Caki2 (cell line): ENCODE data around the gene SUGCT. TPM values are rescaled to one million over a fixed set of nuclear protein-coding genes. Genes with fewer than 3 reads are reported as not detected.
A peak's percentile ranks its signal among the peaks of the same experiment; 100 is the strongest.
"Not testable (repeated sequence)": the region's sequence is repeated elsewhere in the genome, so short reads cannot be mapped to it uniquely, and the experiment has no call there.

Experiments used
- DNase-seq: peaks from one replicate; pipeline ENCODE4 v3.0.0-alpha.2; 2015; ENCODE audit warnings: low read depth
- in situ Hi-C: cut with HindIII; loops from 2 replicates; pipeline ENCODE4 v1.10.0; 2016; ENCODE audit warnings: low sequenced_read_pairs, low pct_unique_long_range_greater_than_20kb, mixed read lengths
- total RNA-seq: library from RNA; depleted of rRNA; stranded (reverse); fragments of >200 nt; shearing (Covaris generic); gene quantifications from 2 replicates; pipeline ENCODE4 v1.2.3, GENCODE V29; 2014; ENCODE audit warnings: low replicate concordance

SUGCT gene
- total RNA-seq, 1 experiment from 2014 or later, result 9.7 TPM

DNA sequence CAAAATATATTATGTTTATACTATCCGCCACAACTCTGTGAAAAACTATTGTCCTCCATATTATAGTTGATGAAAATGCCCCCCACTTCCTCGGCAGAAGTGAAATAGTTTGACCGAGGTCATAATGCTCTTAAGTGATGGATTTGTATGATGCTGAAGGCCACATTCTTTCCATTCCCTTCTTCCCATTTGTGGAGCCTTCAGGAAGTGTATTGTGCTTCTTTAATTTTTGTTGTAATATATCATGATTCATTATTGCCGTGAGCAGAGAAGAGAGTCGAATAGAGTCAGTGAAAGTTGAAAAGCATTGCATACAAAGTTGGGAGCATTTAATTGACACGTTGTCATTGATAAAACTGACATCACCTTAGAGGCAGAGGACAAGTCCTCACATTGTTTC lies 460.3 kb downstream of the SUGCT start:
- in situ Hi-C loops, result no loop called here
- DNase-seq, result no peak

DNA sequence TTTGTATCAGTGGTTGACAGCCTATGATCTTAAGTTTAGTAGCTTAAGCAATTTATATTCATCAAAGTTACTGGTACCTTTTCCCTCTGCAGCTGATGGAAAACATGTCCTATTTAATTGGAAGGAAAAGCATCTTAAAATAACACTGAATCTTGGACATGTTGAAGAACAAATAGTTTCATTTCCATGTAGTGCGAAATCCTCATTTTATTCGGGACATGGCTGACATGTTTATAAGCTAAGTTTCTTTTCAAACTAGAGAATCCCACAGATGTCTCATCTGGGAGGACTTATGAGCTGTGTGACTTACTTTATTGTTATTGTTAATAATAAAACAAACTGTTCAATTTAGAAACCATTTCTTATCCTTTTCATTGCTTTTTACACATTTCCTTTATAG lies 461.0 kb downstream of the SUGCT start:
- no peak for DNase-seq
- in situ Hi-C loops, result no loop called here

DNA sequence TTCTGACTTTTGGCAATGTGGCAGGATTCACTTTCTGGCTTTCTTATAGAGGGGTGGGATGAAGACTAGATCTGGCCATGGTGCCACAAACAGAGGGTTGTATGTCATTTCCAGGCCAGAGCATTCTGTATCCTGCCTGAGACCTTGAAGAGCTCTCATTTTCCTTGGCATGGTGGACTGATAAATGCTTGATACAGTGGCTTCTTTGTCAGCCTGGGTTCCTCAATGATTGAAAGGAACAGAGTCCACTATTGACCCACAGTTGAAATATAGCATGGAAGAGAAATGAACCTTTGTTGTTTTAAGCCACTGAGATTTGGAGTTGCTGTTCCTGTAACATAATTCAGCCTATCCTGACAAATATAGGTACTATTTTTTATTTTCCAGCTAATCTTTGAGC lies 462.7 kb downstream of the SUGCT start:
- in situ Hi-C loops, result no loop called here
- DNase-seq, result no peak

DNA sequence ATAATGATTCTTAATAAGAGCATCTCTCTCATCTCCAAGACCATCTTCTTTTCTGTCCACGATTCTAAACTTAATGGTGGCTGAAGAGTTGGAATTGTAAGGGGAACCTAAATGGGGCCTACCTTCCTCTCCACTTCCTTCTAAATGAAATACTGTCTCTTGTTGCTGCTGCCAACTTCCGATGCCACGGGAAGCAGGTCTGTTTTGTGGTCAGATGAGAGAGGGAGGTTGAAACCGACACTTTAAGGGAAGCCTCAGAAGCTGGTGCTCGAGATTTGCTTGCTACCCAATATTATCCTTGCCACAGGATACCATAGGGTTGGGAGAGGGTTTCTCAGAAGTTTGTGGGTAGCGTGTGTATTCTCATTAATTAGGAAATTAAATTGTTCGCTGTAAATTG lies 464.1 kb downstream of the SUGCT start:
- no peak for DNase-seq
- in situ Hi-C loops, result no loop called here

DNA sequence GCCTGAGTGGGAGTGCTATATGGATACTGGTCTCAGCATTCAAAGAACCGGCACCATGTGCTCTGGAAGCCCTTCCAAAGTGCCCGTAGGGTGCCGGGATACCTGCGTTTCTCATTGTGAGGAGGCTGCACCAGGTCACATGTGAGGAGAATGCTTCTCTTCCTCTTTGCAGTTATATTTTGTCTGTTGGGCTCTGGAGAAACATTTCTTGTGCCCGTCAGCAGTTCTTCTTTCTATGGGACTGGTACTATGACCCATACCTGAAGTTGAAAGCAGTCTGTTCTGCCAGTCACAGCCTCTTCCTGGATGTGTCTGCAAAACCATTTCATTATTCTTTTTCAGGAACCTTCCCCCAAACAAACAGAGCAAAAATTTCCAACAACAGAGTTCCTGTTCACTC lies 465.0 kb downstream of the SUGCT start:
- no peak for DNase-seq
- in situ Hi-C loops, result no loop called here

DNA sequence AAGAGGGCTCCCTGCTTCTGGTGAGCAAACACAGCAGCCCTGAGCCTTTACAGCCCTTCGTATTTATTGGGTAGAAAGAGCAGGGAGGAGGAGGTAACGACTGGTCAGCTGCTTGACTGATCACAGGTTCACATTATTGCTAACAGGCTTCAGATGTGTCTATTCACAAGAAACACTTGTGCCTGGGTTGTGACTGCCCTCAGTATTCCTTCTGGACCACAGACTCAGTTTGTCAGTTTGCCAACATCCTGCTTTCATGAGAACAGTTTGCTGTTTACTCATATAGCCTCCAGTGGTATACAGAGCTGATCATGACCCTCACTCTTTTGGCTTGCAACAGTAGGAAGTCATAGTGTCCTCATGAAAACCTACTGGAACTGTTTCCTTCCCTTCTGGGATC lies 467.5 kb downstream of the SUGCT start:
- DNase-seq, in situ Hi-C loops: not testable (repeated sequence)

DNA sequence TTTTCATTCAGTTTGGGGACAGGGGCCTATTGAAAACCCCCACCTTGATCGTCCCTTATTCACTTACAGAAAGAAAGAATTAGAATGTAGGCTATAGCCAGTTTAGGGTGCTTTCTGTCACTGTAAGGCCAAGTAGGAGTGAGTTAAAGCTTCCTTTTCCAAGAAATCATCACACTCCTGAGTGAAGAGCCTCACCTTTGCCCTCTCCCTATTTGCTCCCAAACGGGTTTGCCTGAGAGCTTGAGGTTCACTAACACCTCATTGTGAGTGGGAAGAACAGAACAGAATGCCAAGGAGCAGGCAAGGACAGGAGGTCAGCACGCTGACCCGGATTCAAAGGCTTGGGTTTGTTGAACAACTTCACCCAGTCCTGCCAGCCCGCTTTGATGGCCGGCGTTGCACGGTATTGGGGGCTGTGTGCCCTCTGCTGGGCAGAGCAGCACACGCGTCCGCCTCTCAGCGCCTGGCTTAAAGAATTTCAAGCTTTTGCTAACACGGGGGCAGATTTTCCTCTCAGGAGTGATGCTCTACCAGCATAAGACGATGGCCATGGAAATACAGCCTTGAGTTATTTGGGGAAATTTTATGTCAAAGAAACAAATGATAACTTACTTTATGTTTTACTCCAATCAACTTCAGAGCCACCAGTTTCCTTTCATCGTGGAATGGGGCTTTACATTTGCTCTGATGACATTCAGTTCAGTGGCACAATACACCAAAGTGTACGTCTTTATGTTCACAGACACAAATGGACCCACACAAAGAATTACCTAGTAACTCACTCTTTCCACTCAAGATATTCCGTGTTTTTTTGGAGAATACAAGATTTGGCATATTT lies 470.0 kb downstream of the SUGCT start:
- in situ Hi-C loops, result no loop called here
- DNase-seq, result no peak

DNA sequence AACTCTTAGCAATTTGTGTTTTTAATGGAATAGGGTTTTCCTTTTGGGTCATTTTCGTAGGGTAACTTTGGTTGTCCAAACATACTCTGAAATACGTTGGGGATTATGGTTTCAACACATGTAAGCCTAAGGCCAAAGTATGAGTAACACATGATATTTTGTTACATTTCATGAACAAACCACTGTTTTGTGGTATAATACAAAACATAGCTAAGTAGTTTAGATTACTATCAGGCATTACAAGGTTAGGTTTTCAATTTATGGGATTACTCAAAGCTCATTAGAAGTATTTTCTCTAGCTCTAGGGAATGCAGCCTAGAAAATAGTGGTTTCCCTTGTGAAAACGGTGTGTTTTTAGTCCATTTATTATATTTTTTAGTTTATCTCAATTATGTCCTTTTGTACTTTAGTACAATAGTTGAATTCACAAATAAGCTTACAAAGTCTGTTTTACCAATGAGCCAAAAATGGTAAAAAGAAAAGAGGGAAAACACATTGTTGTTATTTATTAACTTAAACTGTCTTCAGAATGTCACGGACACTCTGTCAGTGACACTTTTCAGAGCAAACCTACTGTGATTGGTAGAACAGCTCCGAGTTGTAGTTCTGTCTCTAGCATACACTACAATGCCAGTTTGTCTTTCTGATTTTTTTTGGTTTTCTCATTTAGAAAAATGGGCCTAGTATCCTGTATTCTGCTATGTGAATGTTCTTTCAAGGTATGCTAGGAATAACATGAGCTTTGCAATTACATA lies 473.7 kb downstream of the SUGCT start:
- in situ Hi-C loops, result no loop called here
- DNase-seq, result no peak

DNA sequence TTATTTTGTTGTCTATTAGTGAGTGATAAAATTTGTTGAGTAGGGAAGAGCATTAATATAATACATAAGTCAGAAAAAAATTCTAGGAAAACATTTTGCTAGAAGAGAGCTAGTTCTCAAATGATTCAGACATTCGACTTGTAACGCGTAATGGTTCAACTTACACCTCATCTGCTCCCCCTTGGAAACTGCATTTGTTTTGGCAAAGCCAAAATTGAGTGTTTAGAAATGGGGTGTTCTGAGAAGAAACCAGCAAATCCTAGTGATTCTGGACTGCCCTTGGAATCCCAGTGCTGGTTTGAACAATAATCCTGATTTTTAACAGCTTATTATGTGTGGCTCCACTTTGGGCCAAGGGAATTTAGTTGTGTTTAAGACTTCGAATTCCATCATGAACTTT lies 475.7 kb downstream of the SUGCT start:
- DNase-seq, result no peak
- in situ Hi-C loops, result no loop called here

DNA sequence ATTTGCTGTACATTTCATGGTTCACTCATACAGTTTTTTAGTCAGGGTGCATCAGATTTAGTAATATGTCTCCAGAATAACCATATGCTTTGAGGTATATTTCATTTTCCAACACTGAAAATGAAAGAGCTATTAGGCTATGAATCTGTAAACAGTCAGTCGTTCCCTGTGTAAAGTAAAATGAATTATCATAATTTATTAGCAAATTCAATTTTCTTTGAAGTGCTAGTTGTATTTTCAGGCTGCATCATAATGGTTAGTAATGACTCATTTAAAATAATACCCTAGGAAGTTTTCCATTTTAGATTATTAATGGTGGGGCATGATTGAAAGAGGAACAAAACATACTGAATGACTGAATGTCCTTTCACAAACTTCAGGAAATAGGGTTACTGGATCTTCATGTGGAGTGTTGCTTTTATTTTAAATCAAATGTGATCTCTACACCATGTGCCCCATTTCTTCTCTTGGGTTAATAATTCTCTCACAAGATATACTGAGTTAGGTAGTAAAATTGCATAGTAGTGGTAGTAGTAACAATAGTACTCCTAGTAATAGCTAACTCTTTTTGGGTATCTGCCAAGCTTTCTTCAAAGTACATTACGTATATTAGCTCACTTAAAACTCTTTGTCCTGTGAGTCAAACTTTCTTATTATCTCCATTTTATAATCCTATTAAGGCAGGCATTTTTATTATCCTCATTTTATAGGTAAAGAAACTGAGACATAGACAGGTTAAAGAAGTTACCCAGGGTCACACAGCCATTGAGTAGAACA lies 476.5 kb downstream of the SUGCT start:
- DNase-seq, result no peak
- in situ Hi-C loops, result no loop called here

DNA sequence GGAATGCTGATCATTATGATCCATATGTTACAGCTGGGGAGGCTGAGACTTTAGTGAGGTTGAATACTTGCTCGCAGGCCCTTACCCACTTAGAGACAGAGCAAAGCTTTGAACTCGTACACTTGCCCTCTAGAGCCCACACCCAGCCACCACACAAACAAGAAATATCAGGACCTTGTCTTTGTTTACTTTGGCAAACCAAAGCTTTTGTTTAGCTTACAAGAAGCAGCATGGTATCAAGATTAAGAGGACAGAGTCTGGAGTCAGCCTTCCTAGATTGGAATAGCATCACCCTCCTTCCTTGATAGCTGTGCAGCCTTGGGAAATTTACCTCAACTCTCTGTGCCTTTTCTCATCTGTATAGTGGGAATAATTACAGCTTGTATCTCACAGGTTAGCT lies 477.5 kb downstream of the SUGCT start:
- no peak for DNase-seq
- in situ Hi-C loops, result no loop called here

DNA sequence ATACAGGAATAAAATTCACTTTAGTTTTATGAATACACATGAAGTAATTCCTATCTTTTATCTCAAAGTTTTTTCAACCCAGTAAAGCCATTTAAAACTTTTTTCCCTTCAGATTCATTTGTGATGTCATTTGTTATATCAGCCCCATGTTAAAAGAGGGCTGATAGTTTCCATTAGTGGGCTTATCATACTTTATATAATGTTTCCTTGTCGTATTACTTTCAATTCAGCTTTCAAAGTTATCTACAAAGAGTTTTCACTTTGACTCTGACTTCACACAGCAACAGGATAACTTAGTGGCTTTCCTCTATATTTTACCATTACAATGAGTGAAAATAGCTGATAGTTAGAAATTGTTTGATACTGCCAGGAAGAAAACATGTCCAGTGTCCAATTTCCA lies 484.8 kb downstream of the SUGCT start:
- in situ Hi-C loops, result no loop called here
- no peak for DNase-seq

DNA sequence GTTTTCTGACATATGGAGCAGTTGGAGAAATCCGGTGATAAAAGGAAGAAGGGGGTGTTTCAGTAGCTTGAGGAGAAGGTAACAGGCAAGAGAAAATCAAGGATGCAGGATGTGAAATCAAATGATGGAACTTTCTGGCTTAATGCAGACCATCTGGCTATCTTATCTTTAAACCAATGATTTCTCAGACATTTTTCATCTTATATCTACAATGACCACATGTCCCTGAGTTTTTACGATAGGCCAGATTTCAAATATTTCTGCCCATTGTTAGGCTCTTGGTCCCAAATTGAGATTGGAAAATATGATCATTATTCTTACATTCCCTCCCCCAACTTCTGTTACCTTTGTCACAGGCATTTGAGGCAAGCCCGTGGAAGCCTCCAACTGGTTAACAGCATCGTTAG lies 486.8 kb downstream of the SUGCT start:
- in situ Hi-C loops, result no loop called here

DNA sequence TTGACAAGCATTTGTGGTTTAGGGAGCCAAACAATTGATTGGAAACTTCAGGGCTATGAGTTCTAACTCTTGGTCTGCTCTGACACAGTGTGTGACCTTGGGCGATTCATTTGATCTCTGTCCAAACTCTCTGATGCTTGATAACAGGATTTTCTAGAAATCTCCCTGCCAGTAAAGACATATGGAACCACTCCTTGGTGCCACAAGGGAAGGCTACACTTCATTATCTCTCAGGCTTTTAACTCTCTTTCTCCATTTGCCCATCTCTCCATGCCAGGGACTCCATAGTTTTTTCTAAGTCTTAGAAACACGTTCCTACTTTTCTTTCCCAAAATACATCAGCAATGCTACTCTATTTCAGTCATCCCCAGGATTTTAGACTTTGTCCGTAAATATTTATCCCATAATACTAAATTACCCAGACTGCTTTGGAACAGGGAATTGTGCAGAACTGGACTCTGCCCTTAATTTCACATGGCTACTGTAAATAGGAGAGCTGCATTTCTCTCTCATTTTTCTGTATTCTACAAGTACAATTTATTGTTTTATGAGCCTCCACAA lies 488.2 kb downstream of the SUGCT start:
- in situ Hi-C loops, result no loop called here
- no peak for DNase-seq

More for the DNA sequence above, 486.8 kb downstream of the SUGCT start:
- no peak for DNase-seq

DNA sequence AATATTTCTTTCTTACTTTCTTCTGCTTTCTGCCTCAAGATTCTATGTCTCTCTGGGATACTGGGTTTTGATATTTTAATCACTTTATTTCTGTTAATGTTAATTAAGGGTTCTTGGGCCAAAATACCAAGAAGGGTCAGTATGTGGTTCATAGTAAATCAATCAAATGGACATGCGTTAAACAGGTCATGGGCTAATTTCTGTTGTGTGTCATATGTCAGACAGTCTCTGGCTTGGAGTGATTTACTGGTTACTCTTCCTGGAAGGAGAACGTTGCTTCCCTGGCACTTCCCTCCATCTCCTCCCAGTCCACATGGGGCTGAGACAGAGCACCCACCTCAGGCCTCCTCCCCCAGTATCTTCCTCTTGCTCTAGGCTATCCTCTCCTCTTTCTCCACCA lies 489.1 kb downstream of the SUGCT start:
- DNase-seq, result no peak
- in situ Hi-C loops, result no loop called here

DNA sequence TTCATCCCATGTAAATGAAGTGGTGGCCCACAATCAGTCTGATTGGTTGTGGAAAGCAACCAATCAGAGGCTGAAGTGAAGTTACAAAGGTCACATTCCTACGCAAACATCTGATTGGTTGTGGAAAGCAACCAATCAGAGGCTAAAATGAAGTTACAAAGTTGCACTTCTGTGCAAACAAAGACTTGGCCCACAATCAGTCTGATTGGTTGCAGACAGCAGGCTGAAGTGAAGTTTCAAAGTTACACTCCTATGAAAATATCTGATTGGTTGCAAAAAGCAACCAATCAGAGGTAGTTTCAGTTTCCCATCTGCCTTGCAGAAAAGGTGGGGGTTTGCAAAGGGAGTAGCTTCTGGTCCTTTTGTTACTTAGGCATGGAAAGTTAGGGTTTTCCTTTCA lies 492.6 kb downstream of the SUGCT start:
- DNase-seq, result peak; percentile 54

DNA sequence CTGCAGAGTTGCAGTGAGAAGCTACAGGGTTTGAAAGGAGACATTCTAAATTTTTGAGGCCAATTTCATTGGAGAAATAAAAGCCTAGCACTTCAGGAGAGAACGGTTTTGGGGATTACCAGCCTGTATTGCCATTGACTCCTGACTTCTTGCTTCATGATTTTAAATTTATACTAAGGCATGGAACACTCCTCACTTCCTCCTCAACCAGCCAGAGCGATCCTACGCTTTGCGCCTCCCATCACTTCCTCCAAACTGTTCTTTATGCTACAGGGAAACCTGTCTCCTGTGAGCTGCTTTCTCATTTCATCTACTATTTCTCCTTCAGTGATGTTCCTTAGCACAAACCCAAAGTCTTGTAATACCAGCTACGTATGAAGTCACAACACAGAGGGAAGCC lies 495.1 kb downstream of the SUGCT start:
- in situ Hi-C loops, result no loop called here
- DNase-seq, result no peak

More for the DNA sequence above, 492.6 kb downstream of the SUGCT start:
- in situ Hi-C loops, result not testable (repeated sequence)

DNA sequence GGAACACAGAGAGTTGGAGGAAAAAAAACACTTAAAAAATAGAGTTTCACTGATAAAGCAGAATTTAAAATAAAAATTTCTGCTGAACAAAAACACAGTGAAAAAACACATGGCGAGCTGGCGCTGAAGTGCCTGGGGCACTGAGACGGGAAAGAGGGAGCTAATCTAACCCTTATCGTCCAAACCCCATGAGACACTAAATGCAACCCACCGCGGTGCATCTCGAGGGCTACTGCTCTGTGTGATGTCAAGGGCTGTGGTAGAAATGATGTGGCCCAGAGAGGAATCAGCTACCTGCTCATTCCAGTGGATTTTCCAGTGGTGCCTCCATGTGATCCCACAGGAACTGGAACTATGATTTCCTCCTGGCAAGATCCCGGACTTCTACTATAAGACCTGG lies 499.3 kb downstream of the SUGCT start:
- in situ Hi-C loops, result no loop called here
- no peak for DNase-seq
